K562 (cell line): Measurements from ENCODE around the gene AP1S3. TPM values are rescaled to one million over a fixed set of nuclear protein-coding genes. Genes with fewer than 3 reads are reported as not detected.

ENCODE experiments used
- CEBPZ ChIP-seq: fragments of 150-350 bp; IDR thresholded peaks from 2 replicates; pipeline ENCODE4 v1.6.1; 2014; ENCODE audit warnings: low read depth, mild to moderate bottlenecking, low read length, borderline replicate concordance
- CSDE1 ChIP-seq, 2 experiments: fragments of 450-650 bp; IDR thresholded peaks; 2 replicates each; pipeline ENCODE4 v1.6.1; 2016; ENCODE audit warnings: mild to moderate bottlenecking in 1 of 2
- ELK1 ChIP-seq: sonication (generic); formaldehyde crosslinking; IDR thresholded peaks from 2 replicates; pipeline ENCODE4 v1.8.1; 2022; ENCODE audit warnings: missing genetic modification reagents
- HBP1 ChIP-seq: fragments of 450-650 bp; formaldehyde crosslinking; IDR thresholded peaks from 2 replicates; pipeline ENCODE4 v1.4.0; 2022; ENCODE audit warnings: missing genetic modification characterization
- MLLT1 ChIP-seq, 2 experiments: fragments of 450-650 bp; IDR thresholded peaks; 2 replicates each; pipeline ENCODE4 v1.6.1; 2016
- RBFOX2 ChIP-seq: fragments of 200-400 bp; formaldehyde crosslinking; IDR thresholded peaks from 2 replicates; pipeline ENCODE4 v1.6.1; 2017; ENCODE audit warnings: low read depth, mild to moderate bottlenecking, low read length, moderate library complexity
- SUPT5H ChIP-seq: fragments of 450-650 bp; IDR thresholded peaks from 2 replicates; pipeline ENCODE4 v1.6.1; 2016
- THAP7 ChIP-seq: fragments of 250-450 bp; sonication (Bioruptor Pico); IDR thresholded peaks from 2 replicates; pipeline ENCODE4 v1.5.0; 2021
- ZNF232 ChIP-seq: sonication (generic); formaldehyde crosslinking; IDR thresholded peaks from 2 replicates; pipeline ENCODE4 v1.8.0; 2022; ENCODE audit warnings: mild to moderate bottlenecking, missing genetic modification reagents
- polyA plus RNA-seq, 8 experiments: library from polyadenylated mRNA; depleted of rRNA in 4 of 8; stranded (reverse) in 5 of 8; unstranded in 3 of 8; fragments of >200 nt; fragmentation: Nextera tagmentation in 2 of 8; fragmentation: Illumina TruSeq in 1 of 8; extraction: Ambion mirVana in 2 of 8; extraction: Trizol in 1 of 8; gene quantifications; 2 replicates each; pipeline versions ENCODE4 v1.2.1 to v1.2.3, GENCODE V29; 2011 to 2014; ENCODE audit warnings: inconsistent platforms in 1 of 8, missing spikeins in 1 of 8
- total RNA-seq, 7 experiments: library from RNA; depleted of rRNA in 6 of 7; stranded (reverse); fragments of >200 nt in 6 of 7; fragmentation: Illumina TruSeq in 2 of 7; extraction: Trizol in 2 of 7; gene quantifications; 2 replicates each; pipeline versions ENCODE4 v1.2.1 to v1.2.3, GENCODE V29; 2011 to 2021; ENCODE audit warnings: low replicate concordance in 1 of 7

AP1S3 gene
- total and polyA plus RNA-seq, 9 of the 15 experiments (the other 6 are each of a cell fraction or from before 2014, with no cell fraction given), result 0.50 to 3.8 (median 2.1) TPM

GRCh38 chr2:223819891-223820290 lies 17.5 kb downstream of the AP1S3 start (continued):
- TF ChIP-seq CEBPZ (no peak), MLLT1 (IDR thresholded peaks at IDR 0.05) (no peak), THAP7 (CRISPR knock-in tag) (no peak), HBP1 (CRISPR knock-in tag) (no peak), ELK1 (CRISPR knock-in tag) (no peak), RBFOX2 (no peak), CSDE1 (IDR thresholded peaks at IDR 0.05) (no peak), SUPT5H (no peak), ZNF232 (CRISPR knock-in tag) (no peak)
